SK-N-MC (cell line): ENCODE measurements around the gene PPP2R2C.

Experiments used
- EZH2 ChIP-seq: fragments of 200-600 bp; sonication (generic); IDR thresholded peaks from one replicate; pipeline ENCODE4 v1.6.1; 2017; ENCODE audit warnings: antibody characterized with exemption
- FOXP2 ChIP-seq: optimal IDR thresholded peaks from 2 replicates; pipeline ENCODE3; 2011; ENCODE audit warnings: mild to moderate bottlenecking, moderate library complexity; ENCODE audit not compliant: insufficient read depth; ENCODE audit errors: extremely low read length, control extremely low read depth
- POLR2AphosphoS5 ChIP-seq: IDR thresholded peaks from 2 replicates; pipeline ENCODE4 v1.6.1; 2012; ENCODE audit warnings: mild to moderate bottlenecking, low read depth, low read length, borderline replicate concordance

DNA sequence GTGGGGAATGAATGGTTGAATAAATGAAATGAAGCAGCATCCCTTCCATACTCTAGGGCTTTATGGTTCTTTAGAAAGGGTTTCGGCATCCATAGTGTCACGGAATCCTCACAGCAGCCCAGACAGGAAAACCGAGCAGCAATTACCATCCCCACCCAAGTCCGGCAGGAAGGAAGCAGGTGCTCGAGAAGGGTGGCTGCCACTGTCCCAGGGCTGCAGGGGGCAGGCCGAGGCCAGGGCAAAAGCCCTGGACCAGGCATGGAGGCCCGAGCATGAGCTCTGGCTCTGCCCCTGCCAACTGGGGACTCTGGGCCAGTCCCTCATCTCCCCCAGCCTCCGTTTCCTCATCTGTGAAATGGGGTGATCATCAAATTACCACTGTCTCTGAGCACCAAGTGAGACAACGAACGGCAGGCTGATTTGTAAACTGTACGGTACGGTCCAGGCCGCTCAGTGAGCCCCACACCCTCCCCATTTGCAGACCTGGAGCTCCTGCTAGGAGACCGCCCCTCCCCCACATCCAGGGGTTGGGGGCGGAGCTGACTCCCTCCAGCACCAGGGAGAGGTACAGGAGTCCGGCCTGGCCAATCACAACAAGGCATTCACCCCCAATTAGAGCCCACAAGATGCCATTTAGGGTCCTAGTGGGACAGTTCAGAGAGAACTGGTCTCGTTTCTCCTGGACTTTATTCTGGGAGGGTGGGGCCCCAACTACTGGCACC, 102.3 kb downstream of the PPP2R2C start:
- TF ChIP-seq FOXP2 (no peak), POLR2AphosphoS5 (no peak), EZH2 (no peak)
